ENCODE results near the gene CSRP3.

DNA sequence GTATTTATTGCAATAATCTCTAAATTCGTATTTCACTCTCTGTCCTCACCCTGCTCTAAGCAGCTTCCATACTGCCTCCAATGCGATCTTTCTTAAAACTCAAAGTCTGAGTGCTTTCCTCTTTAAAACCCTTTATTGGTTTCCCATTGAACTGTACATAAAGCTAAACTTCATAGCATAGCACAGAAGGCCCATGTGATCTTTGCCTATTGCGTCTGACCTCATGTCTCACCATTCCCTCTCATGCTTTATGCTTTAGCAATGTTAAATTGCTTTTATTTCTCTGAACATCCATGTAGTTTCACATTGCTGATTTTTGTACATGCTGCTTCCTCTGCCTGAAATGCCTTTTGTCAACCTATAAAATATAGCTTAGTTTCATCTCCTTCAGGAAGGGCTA lies 56.5 kb downstream of the CSRP3 start:
- TF ChIP-seq, protein P1, sequence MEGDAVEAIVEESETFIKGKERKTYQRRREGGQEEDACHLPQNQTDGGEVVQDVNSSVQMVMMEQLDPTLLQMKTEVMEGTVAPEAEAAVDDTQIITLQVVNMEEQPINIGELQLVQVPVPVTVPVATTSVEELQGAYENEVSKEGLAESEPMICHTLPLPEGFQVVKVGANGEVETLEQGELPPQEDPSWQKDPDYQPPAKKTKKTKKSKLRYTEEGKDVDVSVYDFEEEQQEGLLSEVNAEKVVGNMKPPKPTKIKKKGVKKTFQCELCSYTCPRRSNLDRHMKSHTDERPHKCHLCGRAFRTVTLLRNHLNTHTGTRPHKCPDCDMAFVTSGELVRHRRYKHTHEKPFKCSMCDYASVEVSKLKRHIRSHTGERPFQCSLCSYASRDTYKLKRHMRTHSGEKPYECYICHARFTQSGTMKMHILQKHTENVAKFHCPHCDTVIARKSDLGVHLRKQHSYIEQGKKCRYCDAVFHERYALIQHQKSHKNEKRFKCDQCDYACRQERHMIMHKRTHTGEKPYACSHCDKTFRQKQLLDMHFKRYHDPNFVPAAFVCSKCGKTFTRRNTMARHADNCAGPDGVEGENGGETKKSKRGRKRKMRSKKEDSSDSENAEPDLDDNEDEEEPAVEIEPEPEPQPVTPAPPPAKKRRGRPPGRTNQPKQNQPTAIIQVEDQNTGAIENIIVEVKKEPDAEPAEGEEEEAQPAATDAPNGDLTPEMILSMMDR (conservative IDR thresholded peaks at IDR 0.05): no peak
- TF ChIP-seq ZFX (IDR thresholded peaks at IDR 0.05): no peak
